SU-DHL-6 (cell line): ENCODE measurements around the gene RRAGB.

Experiments
- EZH2phosphoT487 ChIP-seq: fragments of 200-600 bp; sonication (generic), shearing (Covaris generic); conservative IDR thresholded peaks from 2 replicates; pipeline ENCODE4 v1.6.1; 2018; ENCODE audit warnings: mild to moderate bottlenecking, antibody characterized with exemption, low read length, moderate library complexity, mixed read lengths
- TF ChIP-seq, protein P1 (sequence below): fragments of 200-600 bp; sonication (generic); IDR thresholded peaks from one replicate; pipeline ENCODE4 v1.5.1; 2017; ENCODE audit warnings: antibody characterized with exemption, mild to moderate bottlenecking, low read length, moderate library complexity; ENCODE audit not compliant: insufficient read depth, poor library complexity, severe bottlenecking

DNA sequence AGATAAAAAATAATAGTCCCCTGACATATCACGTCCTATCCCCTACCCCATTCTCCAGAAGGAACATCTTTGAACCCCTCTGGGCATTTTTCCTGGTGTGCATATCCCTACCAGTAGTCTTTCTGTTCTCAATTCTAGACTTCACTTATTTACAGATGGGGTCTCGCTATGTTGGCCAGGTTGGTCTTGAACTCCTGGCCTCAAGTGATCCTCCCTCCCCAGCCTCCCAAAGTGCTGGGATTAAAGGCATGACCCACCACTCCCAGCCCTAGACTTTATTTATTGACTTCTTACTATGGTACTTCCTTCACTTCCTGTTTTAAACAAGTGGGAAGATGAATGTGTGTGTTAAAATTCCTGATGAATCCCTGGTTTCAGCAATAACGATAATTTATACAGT, 612 bp upstream of the RRAGB start:
- TF ChIP-seq, protein P1, sequence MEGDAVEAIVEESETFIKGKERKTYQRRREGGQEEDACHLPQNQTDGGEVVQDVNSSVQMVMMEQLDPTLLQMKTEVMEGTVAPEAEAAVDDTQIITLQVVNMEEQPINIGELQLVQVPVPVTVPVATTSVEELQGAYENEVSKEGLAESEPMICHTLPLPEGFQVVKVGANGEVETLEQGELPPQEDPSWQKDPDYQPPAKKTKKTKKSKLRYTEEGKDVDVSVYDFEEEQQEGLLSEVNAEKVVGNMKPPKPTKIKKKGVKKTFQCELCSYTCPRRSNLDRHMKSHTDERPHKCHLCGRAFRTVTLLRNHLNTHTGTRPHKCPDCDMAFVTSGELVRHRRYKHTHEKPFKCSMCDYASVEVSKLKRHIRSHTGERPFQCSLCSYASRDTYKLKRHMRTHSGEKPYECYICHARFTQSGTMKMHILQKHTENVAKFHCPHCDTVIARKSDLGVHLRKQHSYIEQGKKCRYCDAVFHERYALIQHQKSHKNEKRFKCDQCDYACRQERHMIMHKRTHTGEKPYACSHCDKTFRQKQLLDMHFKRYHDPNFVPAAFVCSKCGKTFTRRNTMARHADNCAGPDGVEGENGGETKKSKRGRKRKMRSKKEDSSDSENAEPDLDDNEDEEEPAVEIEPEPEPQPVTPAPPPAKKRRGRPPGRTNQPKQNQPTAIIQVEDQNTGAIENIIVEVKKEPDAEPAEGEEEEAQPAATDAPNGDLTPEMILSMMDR, result no peak
- TF ChIP-seq EZH2phosphoT487, result no peak
